Keratinocyte (primary cell): Measurements from ENCODE around the gene SPATA6L. TPM values are rescaled to one million over a fixed set of nuclear protein-coding genes. Genes with fewer than 3 reads are reported as not detected.
A peak's percentile ranks its signal among the peaks of the same experiment; 100 is the strongest.

Source experiments
- DNase-seq: peaks from one replicate; pipeline ENCODE4 v3.0.0-alpha.2; 2011; ENCODE audit warnings: low read depth, missing footprints, low spot score
- FAIRE-seq: peaks from 2 replicates; lab custom pipeline; 2011; peaks lifted over from hg19 to GRCh38; lab: Jason Lieb, UNC
- H2AFZ ChIP-seq: 2 replicates; pipeline ENCODE4 v1.6.0; 2012; ENCODE audit warnings: low read length, control low read depth, inconsistent platforms; ENCODE audit not compliant: control insufficient read depth
- H3K27ac ChIP-seq: 2 replicates; pipeline ENCODE4 v1.5.1; 2011; ENCODE audit warnings: low read length; ENCODE audit not compliant: control insufficient read depth, insufficient read depth
- H3K27me3 ChIP-seq: 3 replicates; pipeline ENCODE4 v1.6.0; 2011; ENCODE audit warnings: low read length; ENCODE audit not compliant: control insufficient read depth, insufficient read depth; ENCODE audit errors: extremely low read depth
- H3K36me3 ChIP-seq, 2 experiments: 2 replicates in 1 of 2; 3 replicates in 1 of 2; pipeline ENCODE4 v1.5.1; 2011; ENCODE audit warnings: low read length in 2 of 2, mild to moderate bottlenecking in 1 of 2; ENCODE audit not compliant: control insufficient read depth in 2 of 2, insufficient read depth in 2 of 2; ENCODE audit errors: extremely low read depth in 1 of 2
- H3K4me1 ChIP-seq: 3 replicates; pipeline ENCODE4 v1.5.1; 2011; ENCODE audit warnings: low read length; ENCODE audit not compliant: control insufficient read depth, insufficient read depth; ENCODE audit errors: extremely low read depth
- H3K4me2 ChIP-seq: 3 replicates; pipeline ENCODE4 v1.6.0; 2011; ENCODE audit warnings: low read depth, low read length; ENCODE audit not compliant: control insufficient read depth, insufficient read depth; ENCODE audit errors: extremely low read depth
- H3K4me3 ChIP-seq, 3 experiments: fragments of 200-600 bp in 1 of 3; sonication (generic) in 1 of 3; 2 replicates in 2 of 3; 3 replicates in 1 of 3; pipeline ENCODE4 v1.5.1; 2011 to 2016; ENCODE audit warnings: low read length in 3 of 3, mild to moderate bottlenecking in 3 of 3, control low read depth in 2 of 3, inconsistent platforms in 1 of 3, low read depth in 1 of 3, mixed read lengths in 1 of 3, mixed run types in 1 of 3, moderate library complexity in 1 of 3; ENCODE audit not compliant: control insufficient read depth in 2 of 3, insufficient read depth in 2 of 3; ENCODE audit errors: extremely low read depth in 1 of 3
- H3K79me2 ChIP-seq: 2 replicates; pipeline ENCODE4 v1.6.0; 2012; ENCODE audit warnings: low read length; ENCODE audit not compliant: control insufficient read depth, insufficient read depth
- H3K9ac ChIP-seq: 3 replicates; pipeline ENCODE4 v1.6.0; 2011; ENCODE audit warnings: low read length; ENCODE audit not compliant: control insufficient read depth, insufficient read depth; ENCODE audit errors: extremely low read depth
- H3K9me1 ChIP-seq: 3 replicates; pipeline ENCODE4 v1.6.0; 2011; ENCODE audit warnings: low read length; ENCODE audit not compliant: control insufficient read depth, insufficient read depth; ENCODE audit errors: extremely low read depth
- H3K9me3 ChIP-seq: 2 replicates; pipeline ENCODE4 v1.5.1; 2012; ENCODE audit warnings: low read depth, low read length; ENCODE audit not compliant: control insufficient read depth
- H4K20me1 ChIP-seq: 3 replicates; pipeline ENCODE4 v1.6.0; 2011; ENCODE audit warnings: low read length; ENCODE audit not compliant: control insufficient read depth, insufficient read depth; ENCODE audit errors: extremely low read depth
- EZH2 ChIP-seq: IDR thresholded peaks from one replicate; pipeline ENCODE4 v1.6.1; 2012; ENCODE audit warnings: inconsistent platforms, mild to moderate bottlenecking, low read length, moderate library complexity
- dilution Hi-C: fragments of 300-500 bp; cut with MboI; formaldehyde crosslinking; loops from one replicate; pipeline ENCODE4 v1.7.0; 2020; ENCODE audit warnings: low sequenced_read_pairs; ENCODE audit not compliant: extremely low pct_ligation_motif_present
- polyA plus RNA-seq, 5 experiments: library from polyadenylated mRNA; depleted of rRNA in 3 of 5; stranded (reverse) in 3 of 5; stranded (forward) in 1 of 5; unstranded in 1 of 5; fragments of >200 nt; gene quantifications; 1 replicate in 1 of 5; 2 replicates in 3 of 5; 3 replicates in 1 of 5; pipeline versions ENCODE4 v1.2.1 to v1.2.3, GENCODE V29; 2011 to 2012; ENCODE audit warnings: missing spikeins in 2 of 5, low read depth in 1 of 5, low replicate concordance in 1 of 5
- TF ChIP-seq, protein P1 (sequence below), 3 experiments: IDR thresholded peaks in 1 of 3; conservative IDR thresholded peaks in 1 of 3; optimal IDR thresholded peaks in 1 of 3; 2 replicates in 2 of 3; 3 replicates in 1 of 3; pipeline versions ENCODE3 to v1.5.1; 2011; ENCODE audit warnings: low read length in 3 of 3, mild to moderate bottlenecking in 3 of 3, moderate library complexity in 2 of 3, control low read depth in 1 of 3, inconsistent platforms in 1 of 3; ENCODE audit not compliant: insufficient read depth in 2 of 3; ENCODE audit errors: extremely low read depth in 1 of 3

SPATA6L gene
- polyA plus RNA-seq, 1 donor (not counting 4 experiments of a cell fraction or from before 2014, with no cell fraction given) = 0.92 TPM

DNA sequence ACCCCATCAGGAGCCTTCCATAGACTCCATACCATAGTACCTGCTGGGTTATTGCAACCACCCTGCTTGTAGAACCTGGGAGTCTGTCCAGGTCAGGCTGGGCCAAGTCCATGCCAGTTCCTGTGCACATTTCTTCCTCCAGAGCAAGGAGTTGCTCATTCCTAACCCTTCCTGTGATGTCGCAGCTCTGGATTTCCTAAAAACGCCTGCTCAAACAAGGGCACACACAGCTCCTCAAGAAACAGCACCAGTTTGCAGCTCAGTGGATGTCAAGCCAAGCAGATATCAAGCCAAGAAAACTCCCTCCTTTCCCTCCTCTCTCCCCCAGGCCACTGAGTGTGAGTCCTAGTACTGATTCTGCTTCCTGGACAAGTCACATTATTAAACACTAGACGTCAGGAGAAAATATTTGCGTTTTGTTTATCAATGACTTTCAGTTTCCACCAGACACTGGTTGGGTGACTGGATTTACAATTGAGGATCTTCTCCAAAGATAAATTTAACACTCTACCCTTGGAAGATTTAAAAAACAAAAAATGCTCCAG is 116.5 kb downstream of the SPATA6L start:
- Histone ChIP-seq H3K9ac (no peak overlapping the region), H3K4me3 (no peak overlapping the region), H3K4me2 (no peak overlapping the region), H2AFZ (no peak overlapping the region), H4K20me1 (no peaks in the 10 kb centered on the region), H3K36me3 (no peaks in the 10 kb centered on the region), H3K9me1 (no peaks in the 10 kb centered on the region), H3K27me3 (no peaks in the 10 kb centered on the region), H3K9me3 (no peaks in the 10 kb centered on the region), H3K27ac (no peak overlapping the region), H3K4me1 (no peaks in the 10 kb centered on the region), H3K79me2 (no peaks in the 10 kb centered on the region)
- FAIRE-seq = no peak
- TF ChIP-seq EZH2 = no peak
- TF ChIP-seq, protein P1, sequence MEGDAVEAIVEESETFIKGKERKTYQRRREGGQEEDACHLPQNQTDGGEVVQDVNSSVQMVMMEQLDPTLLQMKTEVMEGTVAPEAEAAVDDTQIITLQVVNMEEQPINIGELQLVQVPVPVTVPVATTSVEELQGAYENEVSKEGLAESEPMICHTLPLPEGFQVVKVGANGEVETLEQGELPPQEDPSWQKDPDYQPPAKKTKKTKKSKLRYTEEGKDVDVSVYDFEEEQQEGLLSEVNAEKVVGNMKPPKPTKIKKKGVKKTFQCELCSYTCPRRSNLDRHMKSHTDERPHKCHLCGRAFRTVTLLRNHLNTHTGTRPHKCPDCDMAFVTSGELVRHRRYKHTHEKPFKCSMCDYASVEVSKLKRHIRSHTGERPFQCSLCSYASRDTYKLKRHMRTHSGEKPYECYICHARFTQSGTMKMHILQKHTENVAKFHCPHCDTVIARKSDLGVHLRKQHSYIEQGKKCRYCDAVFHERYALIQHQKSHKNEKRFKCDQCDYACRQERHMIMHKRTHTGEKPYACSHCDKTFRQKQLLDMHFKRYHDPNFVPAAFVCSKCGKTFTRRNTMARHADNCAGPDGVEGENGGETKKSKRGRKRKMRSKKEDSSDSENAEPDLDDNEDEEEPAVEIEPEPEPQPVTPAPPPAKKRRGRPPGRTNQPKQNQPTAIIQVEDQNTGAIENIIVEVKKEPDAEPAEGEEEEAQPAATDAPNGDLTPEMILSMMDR (optimal IDR thresholded peaks at IDR 0.05 in 1 of 3, IDR thresholded peaks at IDR 0.05 in 1 of 3, conservative IDR thresholded peaks at IDR 0.05 in 1 of 3; ENCODE audit: extremely low read depth in 1 of 3, insufficient read depth in 2 of 3, low read length in 3 of 3) = no peak
- dilution Hi-C loops = no loop called here
- DNase-seq = no peak

DNA sequence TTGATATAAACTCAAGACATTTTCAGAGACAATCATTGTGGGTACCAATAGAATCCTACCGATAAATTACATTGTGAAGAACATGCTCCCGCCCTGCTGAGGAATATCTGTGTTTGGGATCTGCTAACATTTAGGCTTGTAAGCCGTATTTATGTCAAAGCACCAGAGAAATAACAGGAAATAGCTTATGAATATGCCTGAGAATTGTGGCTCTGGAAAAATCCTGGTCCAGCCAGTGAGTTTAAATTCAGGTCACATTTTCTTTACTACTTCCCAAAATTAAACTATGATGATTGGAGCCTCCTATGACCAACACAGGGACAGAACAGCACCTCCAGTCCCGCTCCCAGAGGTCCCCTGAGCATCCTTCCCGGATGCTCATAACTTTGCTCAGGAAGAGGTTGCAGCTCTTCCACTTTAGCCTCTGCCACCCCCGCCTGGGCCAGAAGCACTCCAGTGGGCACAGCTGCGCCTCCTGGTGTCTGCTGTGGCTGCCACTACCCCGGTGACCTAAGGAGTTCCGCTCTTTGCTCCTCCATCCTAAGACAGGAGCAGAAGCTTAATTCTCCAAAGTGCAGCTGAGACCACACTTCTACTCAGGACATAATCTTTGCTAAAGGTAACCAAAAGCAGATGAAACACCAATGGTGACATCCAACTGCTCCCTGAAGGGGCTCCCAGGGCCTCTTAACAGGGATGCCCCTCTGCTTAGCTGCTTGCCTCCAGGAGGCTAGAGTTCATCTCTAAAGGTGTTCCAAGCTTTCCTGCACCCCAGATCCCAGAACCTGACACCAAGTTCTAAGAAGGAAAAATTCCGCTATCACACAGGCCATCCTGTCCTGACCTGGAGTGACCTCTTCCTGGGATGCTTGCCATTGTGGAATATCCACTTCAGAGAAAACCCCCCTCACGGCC is 117.2 kb downstream of the SPATA6L start:
- DNase-seq = no peak
- no peak for TF ChIP-seq EZH2
- TF ChIP-seq, protein P1 (optimal IDR thresholded peaks at IDR 0.05 in 1 of 3, IDR thresholded peaks at IDR 0.05 in 1 of 3, conservative IDR thresholded peaks at IDR 0.05 in 1 of 3; ENCODE audit: extremely low read depth in 1 of 3, insufficient read depth in 2 of 3, low read length in 3 of 3) = peak in 2 of 3 experiments; percentile 31 to 42

More for the DNA sequence above, 117.2 kb downstream of the SPATA6L start:
- Histone ChIP-seq H3K4me3 (no peak overlapping the region), H3K36me3 (no peaks in the 10 kb centered on the region), H2AFZ (no peak overlapping the region), H3K4me2 (no peak overlapping the region), H3K9me3 (no peaks in the 10 kb centered on the region), H4K20me1 (no peaks in the 10 kb centered on the region), H3K27me3 (no peaks in the 10 kb centered on the region), H3K4me1 (no peaks in the 10 kb centered on the region), H3K27ac (no peak overlapping the region), H3K9ac (no peak overlapping the region), H3K9me1 (no peaks in the 10 kb centered on the region), H3K79me2 (no peaks in the 10 kb centered on the region)
- FAIRE-seq = no peak
- dilution Hi-C loops = no loop called here

Other genes with a start within 250 kb of the SPATA6L start
- 0.06 to 0.77 TPM (median 0.20 TPM) in 3 replicates for gene SLC1A1, start 176.0 kb downstream of the SPATA6L start, polyA plus RNA-seq
- gene PLPP6, start 4.2 kb downstream of the SPATA6L start, polyA plus RNA-seq = 5.6 to 7.7 TPM (median 6.6 TPM) in 3 replicates
- 8.7 to 15.5 TPM (median 11.4 TPM) in 3 replicates for gene CDC37L1, start 13.1 kb upstream of the SPATA6L start, polyA plus RNA-seq
- gene AK3, start 74.7 kb upstream of the SPATA6L start, polyA plus RNA-seq = 28.5 to 45.8 TPM (median 37.6 TPM) in 3 replicates
- gene RCL1, start 126.5 kb upstream of the SPATA6L start, polyA plus RNA-seq = 13.7 to 21.0 TPM (median 16.6 TPM) in 3 replicates